Measurements from ENCODE around the gene MACC1.
"Not testable (repeated sequence)": the region's sequence is repeated elsewhere in the genome, so short reads cannot be mapped to it uniquely, and the experiment has no call there.

Gene MACC1

DNA sequence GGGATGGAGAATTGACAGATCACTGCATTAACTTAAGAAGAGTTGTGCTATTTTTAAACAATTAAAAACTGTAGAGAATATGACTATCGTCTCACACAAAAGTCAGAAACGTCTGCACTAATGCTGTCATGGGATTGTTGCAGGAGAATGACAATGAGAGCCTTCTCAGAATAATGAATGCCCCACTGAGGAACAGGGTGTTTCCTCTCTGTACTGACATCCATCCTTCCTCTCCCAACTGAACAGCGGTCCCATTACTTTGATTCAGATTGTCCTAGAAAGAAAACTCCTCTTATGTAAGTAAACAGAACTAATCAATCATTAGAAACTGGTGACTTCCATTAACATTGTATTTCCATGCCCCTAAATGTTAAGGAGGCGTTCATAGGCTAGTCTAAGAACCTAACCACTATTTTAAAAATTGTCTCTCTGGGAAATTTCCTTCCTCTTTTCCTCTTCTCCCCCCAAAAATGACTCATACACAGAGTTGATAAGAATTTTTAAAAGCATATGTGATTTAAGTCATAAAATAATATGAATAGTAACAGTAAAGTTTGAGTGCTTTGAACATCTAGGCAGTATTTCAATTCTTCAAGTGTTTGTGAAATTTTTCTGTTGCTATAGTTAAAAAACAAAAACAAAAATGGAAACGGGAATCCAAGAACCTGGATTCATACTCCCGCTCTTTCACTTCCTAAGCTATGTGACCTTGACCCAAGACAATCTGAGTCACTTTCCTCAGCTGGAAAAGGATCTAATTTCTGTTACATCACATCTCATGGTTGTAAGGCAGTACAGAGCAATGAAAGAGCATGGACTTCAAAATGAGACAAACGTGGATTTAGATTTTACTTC is 12.7 kb upstream of the MACC1 start:
- no peak for DNase-seq

DNA sequence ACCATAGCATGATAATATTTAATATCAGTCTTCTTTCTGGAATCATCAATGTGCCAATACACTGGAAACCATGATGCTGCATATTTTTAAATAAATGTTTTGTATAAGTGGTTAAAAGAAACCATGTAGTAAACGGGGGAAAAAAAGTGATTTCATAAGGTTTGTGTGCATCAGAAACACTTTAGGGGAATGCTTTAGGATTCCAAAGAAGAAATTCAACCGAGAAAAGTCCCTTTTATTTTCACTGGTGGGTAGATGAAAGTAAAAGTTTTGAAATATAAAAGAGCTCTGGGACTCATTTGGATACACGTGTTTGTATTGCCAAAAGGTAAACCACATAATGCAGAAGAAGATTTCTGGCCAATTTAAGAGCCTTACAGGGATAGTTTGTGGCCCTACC is 11.9 kb upstream of the MACC1 start:
- no peak for DNase-seq

DNA sequence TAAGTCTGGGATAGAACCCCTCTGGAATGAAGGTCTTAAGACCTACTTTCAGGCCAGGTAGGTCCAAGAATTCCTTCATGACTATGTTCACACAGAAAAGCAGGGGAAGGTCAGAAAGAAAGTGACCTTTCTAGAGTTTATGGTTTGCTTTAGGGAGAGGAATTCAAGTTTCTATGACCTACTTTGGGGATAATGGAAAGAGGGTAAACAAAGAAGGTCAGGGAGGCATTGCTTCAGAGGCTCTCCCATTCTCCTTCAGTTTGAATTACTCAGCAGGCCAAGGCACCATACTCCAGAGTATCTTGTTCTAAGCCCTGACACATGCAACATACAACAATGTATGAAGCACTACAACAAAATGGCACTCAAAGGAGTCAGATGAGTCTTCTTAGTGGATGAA is 11.5 kb upstream of the MACC1 start:
- DNase-seq = no peak

DNA sequence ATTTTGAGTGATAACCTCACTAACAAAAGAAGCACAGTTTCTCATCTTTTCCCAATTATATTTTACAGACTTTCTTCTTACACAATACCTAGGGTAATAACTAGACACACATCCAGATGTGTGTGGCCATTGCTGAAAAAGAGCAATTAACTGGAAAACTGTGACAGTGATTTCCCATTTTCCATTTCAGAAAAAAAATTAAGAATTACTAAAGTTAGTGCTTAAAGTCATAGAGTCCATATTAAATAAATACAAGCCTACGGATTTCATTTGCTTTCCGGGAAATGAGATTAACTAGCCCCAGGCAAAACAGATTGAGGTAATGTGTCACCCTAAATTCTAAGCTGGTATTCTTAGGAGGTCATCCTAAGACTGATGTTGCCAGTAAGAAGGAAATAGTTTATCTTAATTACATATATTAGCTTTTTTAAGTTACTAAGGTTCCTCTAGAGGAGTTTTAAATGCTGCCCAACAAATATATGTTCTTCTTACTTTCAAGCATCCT is 10.2 kb upstream of the MACC1 start:
- DNase-seq = no peak

DNA sequence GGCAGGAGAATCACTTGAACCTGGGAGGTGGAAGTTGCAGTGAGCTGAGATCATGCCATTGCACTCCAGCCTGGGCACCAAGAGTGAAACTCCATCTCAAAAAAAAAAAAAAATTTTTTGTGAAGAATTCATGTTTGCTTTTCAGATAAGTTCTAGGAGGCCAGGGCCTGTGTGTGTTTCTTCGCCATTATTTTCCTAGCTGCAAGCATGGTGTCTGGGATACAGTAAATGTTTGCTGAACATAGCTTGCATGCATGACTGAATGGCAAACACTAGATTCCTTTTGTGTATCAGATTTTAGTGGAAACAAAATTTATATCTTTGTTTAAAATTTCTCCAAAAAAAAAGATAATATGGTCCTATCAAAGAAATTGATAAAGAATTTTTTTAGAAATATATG is 9.7 kb upstream of the MACC1 start:
- no peak for DNase-seq

DNA sequence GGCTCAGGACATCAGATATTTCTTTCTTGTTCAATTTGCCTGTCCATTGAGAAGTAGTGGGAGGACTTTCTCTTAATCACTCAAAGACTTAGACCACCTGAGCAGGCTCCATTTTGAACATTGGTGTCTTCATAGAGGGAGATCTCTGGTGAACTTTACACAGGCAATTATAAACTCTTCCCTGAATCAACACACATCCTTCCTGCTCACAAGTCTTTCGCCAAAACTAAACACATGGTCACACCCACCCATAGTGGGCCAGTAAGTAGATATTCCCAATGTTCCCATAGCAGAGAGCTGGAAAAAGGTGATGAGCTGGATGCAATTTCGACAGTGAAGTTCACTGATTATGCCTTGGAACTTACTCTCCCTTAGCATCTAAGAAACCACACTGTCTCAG is 8.2 kb upstream of the MACC1 start:
- no peak for DNase-seq

DNA sequence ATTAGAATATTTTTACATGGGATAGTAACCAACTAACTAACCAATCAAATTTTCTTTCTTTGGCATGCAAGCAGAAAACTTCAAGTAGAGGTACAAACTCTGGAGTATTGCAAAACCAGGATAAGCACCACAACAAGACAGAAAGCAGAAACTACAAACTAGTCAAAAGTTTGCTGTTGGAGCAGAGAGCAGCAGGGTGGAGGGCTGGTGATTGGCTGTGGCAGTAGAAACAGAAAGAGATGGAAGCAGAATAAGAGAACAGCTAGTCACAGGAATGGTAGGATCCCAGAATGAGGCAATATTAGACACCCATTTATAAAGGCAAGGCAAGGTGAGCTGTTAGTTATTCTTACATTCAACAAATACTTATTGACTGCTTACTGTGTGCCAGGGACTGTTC is 6.8 kb upstream of the MACC1 start:
- no peak for DNase-seq

GRCh38 chr7:20223356-20223755 is 6.2 kb upstream of the MACC1 start:
- no peak for DNase-seq

DNA sequence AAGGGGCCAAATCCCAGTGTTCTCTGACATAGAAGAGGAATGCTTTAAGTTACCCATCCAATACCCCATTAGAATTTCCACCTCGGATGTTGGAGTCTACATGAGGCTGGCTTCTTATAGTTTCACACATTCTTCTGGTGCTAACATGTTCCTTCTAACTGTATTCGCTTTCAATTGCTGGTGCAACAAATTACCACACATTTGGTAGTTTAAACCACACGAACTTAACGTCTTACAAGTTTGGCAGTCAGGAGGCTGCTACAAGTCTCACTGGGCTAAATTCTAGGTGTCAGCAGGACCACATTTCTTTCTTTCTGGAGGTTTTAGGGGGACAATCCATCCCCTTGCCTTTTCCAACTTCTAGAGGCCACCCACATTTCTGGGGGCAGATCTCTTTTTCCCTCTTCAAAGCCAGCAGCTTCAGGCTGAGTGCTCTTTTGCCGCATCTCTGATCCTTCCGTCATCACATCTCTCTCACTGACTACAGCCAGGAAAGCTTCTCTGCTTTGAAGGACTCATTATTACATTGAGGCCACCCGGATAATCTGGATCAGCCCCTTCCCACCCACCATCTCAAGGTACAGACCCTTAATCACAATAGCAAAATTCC is 5.1 kb upstream of the MACC1 start:
- no peak for DNase-seq

- DNase-seq = no peak
These were observed 3.9 kb upstream of the MACC1 start for GRCh38 chr7:20220921-20221547.

GRCh38 chr7:20220293-20220761 is 3.1 kb upstream of the MACC1 start:
- DNase-seq = no peak

DNA sequence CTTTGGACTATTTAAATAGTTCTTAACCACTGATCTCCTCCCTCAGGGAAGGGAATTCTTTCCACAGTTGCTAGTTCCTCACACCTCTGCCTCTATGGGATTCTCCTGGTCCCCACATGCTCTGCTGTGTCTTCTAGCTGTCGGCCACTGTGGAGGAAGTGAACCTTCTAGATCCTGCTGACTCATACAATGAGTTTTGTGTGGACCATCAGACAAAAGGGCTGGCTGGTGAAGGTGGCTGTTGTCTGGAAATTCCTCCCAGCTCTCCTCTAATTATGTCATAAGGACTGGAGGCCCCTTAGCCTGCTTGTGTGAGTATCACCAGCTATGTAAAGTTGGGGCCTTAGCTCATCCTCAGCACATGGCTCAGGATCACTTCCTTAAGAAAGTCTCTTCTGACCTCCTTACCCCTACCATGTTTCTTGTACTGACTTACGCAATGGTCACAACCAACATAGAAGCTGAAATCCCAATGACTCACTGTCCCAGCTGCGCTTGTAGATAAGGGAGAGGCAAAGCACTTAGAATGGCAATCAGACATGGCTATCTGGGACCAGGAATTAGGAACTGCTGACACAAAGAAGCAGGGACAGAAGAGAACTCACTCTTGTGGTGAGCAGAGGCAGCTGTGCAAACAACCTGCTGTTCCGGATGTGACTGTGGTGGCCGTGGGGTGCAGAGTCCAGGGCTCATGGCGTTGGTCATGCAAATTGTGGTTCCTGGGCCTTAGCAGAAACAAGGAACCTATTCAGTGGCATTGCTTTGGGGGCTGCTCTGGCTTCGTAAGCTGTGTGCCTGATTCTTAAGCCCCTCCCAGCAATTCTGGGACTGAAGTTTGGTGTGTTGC is 2.5 kb upstream of the MACC1 start:
- peak; percentile 82 for DNase-seq

- DNase-seq = no peak
These were observed 1.9 kb upstream of the MACC1 start for GRCh38 chr7:20219062-20219445.

- no peak for DNase-seq
These were observed 1.1 kb upstream of the MACC1 start for GRCh38 chr7:20218279-20218678.

DNA sequence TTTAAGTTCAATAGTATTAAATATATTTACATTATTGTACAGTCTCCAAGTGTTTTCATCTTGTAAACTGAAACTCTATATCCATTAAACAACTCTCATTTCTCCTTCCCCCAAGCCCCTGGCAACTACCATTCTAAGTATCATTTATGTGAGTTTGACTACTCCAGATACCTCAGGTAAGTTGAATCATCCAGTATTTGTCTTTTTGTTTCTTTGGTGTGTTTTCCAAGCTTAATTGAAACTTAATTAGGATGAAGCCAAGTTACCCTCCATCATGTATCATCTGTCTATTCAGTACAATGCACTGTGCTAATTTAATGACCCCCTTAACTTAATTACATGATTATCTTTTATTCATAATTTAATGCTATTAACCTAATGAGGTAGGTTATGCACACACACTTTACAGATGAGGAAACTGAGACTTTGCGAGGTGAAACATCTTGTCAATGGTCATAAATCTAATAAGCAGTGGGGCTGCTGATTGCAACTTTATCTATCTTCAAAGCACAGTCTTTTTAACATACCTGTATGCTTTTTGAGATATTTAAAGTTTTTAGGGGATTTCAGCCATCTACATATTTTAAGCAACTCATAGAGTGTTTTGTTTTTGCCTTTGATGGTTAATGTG is 663 bp downstream of the MACC1 start:
- DNase-seq = no peak

GRCh38 chr7:20214921-20215669 is 2.1 kb downstream of the MACC1 start:
- DNase-seq = peak; percentile 2

- no peak for DNase-seq
These were observed 3.1 kb downstream of the MACC1 start for GRCh38 chr7:20214132-20214531.

- DNase-seq = no peak
These were observed 3.8 kb downstream of the MACC1 start for GRCh38 chr7:20213378-20213777.

GRCh38 chr7:20211376-20211775 is 5.8 kb downstream of the MACC1 start:
- DNase-seq = no peak

DNA sequence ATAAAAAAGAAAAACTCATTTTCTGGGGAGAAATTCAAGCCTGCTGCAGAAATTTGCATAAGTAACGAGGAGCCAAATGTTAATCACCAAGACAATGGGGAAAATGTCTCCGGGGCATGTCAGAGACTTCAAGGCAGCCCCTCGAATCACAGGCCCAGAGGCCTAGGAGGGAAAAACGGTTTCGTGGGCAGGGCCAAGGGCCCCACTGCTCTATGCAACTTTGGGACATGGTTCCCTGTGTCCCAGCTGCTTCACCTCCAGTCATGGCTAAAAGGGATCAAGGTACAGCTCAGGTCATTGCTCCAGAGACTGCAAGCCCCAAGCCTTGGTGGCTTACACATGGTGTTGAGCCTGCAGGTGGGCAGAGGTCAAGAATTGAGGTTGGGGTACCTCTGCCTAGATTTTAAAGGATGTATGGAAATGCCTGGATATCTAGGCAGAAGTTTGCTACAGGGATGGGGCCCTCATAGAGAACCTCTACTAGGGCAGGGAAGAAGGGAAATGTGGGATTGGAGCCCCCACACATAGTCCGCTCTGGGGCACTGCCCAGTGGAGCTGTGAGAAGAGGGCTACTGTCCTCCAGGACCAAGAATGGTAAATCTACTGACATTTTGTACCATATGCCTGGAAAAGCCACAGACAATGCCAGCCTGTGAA is 8.4 kb downstream of the MACC1 start:
- DNase-seq = no peak

GRCh38 chr7:20207811-20208210 is 9.4 kb downstream of the MACC1 start:
- not testable (repeated sequence) for DNase-seq

Data from CD4-positive, alpha-beta T cell treated with Interferon gamma for 1 hour (primary cell).